GM12878 (cell line): ENCODE results near the gene AKAP12. TPM values are rescaled to one million over a fixed set of nuclear protein-coding genes. Genes with fewer than 3 reads are reported as not detected.
"Not testable (repeated sequence)": the region's sequence is repeated elsewhere in the genome, so short reads cannot be mapped to it uniquely, and the experiment has no call there.

Source experiments
- ATAC-seq: fragments of 200-7000 bp; cut with Tn5 transposase; 3 replicates; pipeline ENCODE4 v1.9.1; 2020; ENCODE audit warnings: mild to moderate bottlenecking, moderate library complexity
- BruUV-seq: library from RNA; stranded (reverse); fragments of 400-500 nt; replicated peaks from 2 replicates; lab custom pipeline; 2021; lab: Mats Ljungman, UMichigan
- CTCF ChIA-PET: fragments of 300-600 bp; sonication (Branson Sonifier 250); formaldehyde crosslinking; extraction: SDS; loops from one replicate; lab custom pipeline; 2021; ENCODE audit warnings: inconsistent platforms; lab: Yijun Ruan, JAX
- POLR2A ChIA-PET: fragments of 350-600 bp; formaldehyde crosslinking; extraction: SDS; loops from one replicate; lab custom pipeline; 2021; ENCODE audit warnings: inconsistent platforms; lab: Charles Lee
- RAD21 ChIA-PET: fragments of 300-600 bp; sonication (Branson Sonifier 250); formaldehyde crosslinking; loops from one replicate; lab custom pipeline; 2023; ENCODE audit warnings: antibody characterized with exemption; ENCODE audit not compliant: unreplicated experiment; lab: Charles Lee
- SMC1A ChIA-PET: fragments of 300-600 bp; sonication (Branson Sonifier 250); formaldehyde crosslinking; loops from one replicate; lab custom pipeline; 2023; ENCODE audit not compliant: unreplicated experiment, uncharacterized antibody; lab: Charles Lee
- DNase-seq: peaks from one replicate; pipeline ENCODE4 v3.0.0-alpha.2; 2011; ENCODE audit warnings: low read depth, low spot score
- FAIRE-seq: peaks from 3 replicates; lab custom pipeline; 2011; peaks lifted over from hg19 to GRCh38; lab: Jason Lieb, UNC
- H2AFZ ChIP-seq: 2 replicates; pipeline ENCODE4 v1.6.0; 2011; ENCODE audit warnings: low read depth, low read length, control low read depth; ENCODE audit not compliant: control insufficient read depth
- H3K27ac ChIP-seq: 2 replicates; pipeline ENCODE4 v1.5.1; 2011; ENCODE audit warnings: control low read depth; ENCODE audit not compliant: control insufficient read depth, insufficient read depth
- H3K27me3 ChIP-seq, 2 experiments: replicated peaks in 1 of 2; 2 replicates each; pipeline versions ENCODE4 v1.6.0 to v1.6.1; 2011; ENCODE audit warnings: low read length in 1 of 2; ENCODE audit not compliant: control insufficient read depth in 2 of 2, insufficient read depth in 2 of 2
- H3K36me3 ChIP-seq, 2 experiments: 2 replicates each; pipeline ENCODE4 v1.5.1; 2011; ENCODE audit warnings: low read length in 1 of 2; ENCODE audit not compliant: control insufficient read depth in 2 of 2, insufficient read depth in 2 of 2
- H3K4me1 ChIP-seq: 2 replicates; pipeline ENCODE4 v1.6.1; 2011; ENCODE audit warnings: mild to moderate bottlenecking, low read length, moderate library complexity, mixed read lengths; ENCODE audit not compliant: control insufficient read depth, insufficient read depth
- H3K4me2 ChIP-seq: 2 replicates; pipeline ENCODE4 v1.6.0; 2011; ENCODE audit warnings: control low read depth; ENCODE audit not compliant: control insufficient read depth, insufficient read depth
- H3K4me3 ChIP-seq: fragments of 200-600 bp; sonication (generic); 2 replicates; pipeline ENCODE4 v1.5.1; 2016
- H3K79me2 ChIP-seq: 2 replicates; pipeline ENCODE4 v1.6.0; 2011; ENCODE audit warnings: low read length; ENCODE audit not compliant: control insufficient read depth, insufficient read depth
- H3K9ac ChIP-seq: 2 replicates; pipeline ENCODE4 v1.8.0; 2011; ENCODE audit warnings: low read length, control low read depth, mixed read lengths; ENCODE audit not compliant: control insufficient read depth, insufficient read depth
- H3K9me3 ChIP-seq: replicated peaks from 3 replicates; pipeline ENCODE4 v1.5.1; 2011; ENCODE audit warnings: mild to moderate bottlenecking, low read length; ENCODE audit not compliant: control insufficient read depth, insufficient read depth
- H4K20me1 ChIP-seq: 2 replicates; pipeline ENCODE4 v1.6.0; 2011; ENCODE audit not compliant: control insufficient read depth, insufficient read depth
- HDGF ChIP-seq: fragments of 450-650 bp; IDR thresholded peaks from 2 replicates; pipeline ENCODE4 v1.6.1; 2016; ENCODE audit warnings: antibody characterized with exemption
- NR2C1 ChIP-seq: fragments of 450-650 bp; IDR thresholded peaks from 2 replicates; pipeline ENCODE4 v1.6.1; 2017; ENCODE audit warnings: antibody characterized with exemption, mild to moderate bottlenecking, moderate library complexity
- RELA ChIP-seq: fragments of 450-650 bp; IDR thresholded peaks from 2 replicates; pipeline ENCODE4 v1.8.0; 2014; ENCODE audit warnings: borderline replicate concordance; ENCODE audit not compliant: partially characterized antibody
- WGBS: methylation state at CpG from one replicate; pipeline ENCODE4 v1.1.6; 2016; ENCODE audit warnings: low lambda C conversion rate; ENCODE audit not compliant: insufficient replicate concordance, insufficient coverage; ENCODE audit errors: missing lambda C conversion rate; 5-methylcytosine and 5-hydroxymethylcytosine counted together
- in situ Hi-C: fragments of 300-500 bp; cut with MboI; formaldehyde crosslinking; loops from 9 replicates; pipeline ENCODE4 v1.14.3; 2018; ENCODE audit warnings: mixed read lengths
- intact Hi-C: fragments of 100-400 bp; cut with micrococcal nuclease; formaldehyde crosslinking; loops from one replicate; pipeline ENCODE4 v1.14.2; 2022; ENCODE audit not compliant: unreplicated experiment
- polyA plus RNA-seq, 11 experiments: library from polyadenylated mRNA; depleted of rRNA in 4 of 11; unstranded in 6 of 11; stranded (reverse) in 5 of 11; fragments of >200 nt; fragmentation: Nextera tagmentation in 4 of 11; fragmentation: Illumina TruSeq in 1 of 11; extraction: Ambion mirVana in 4 of 11; extraction: Trizol in 1 of 11; gene quantifications; 1 replicate in 1 of 11; 2 replicates in 10 of 11; pipeline versions ENCODE4 v1.2.1 to v1.2.3, GENCODE V29; 2011 to 2016; ENCODE audit warnings: inconsistent platforms in 2 of 11, missing spikeins in 2 of 11, low read depth in 1 of 11
- total RNA-seq, 4 experiments: library from RNA; depleted of rRNA in 3 of 4; stranded (reverse); fragments of >200 nt in 3 of 4; fragmentation: Illumina TruSeq in 1 of 4; extraction: Trizol in 1 of 4; gene quantifications; 2 replicates each; pipeline versions ENCODE4 v1.2.1 to v1.2.3, GENCODE V29; 2013 to 2021

The AKAP12 gene
- total and polyA plus RNA-seq, 10 of the 15 experiments (the other 5 are each of a cell fraction or from before 2014, with no cell fraction given): under 0.01 to 0.72 (median 0.06) TPM; not detected in 4

GRCh38 chr6:151341476-151342195 lies 101.9 kb downstream of the AKAP12 start (continued):
- TF ChIP-seq HDGF (no peak), NR2C1 (no peak), RELA (no peak)

GRCh38 chr6:151342750-151343149 lies 103.0 kb downstream of the AKAP12 start:
- H3K36me3 ChIP-seq, H3K79me2 ChIP-seq, H3K4me1 ChIP-seq, intact Hi-C loops, H3K9ac ChIP-seq, RAD21 ChIA-PET, H3K4me2 ChIP-seq, FAIRE-seq, H3K27me3 ChIP-seq, DNase-seq, in situ Hi-C loops, BruUV-seq, ATAC-seq, H3K9me3 ChIP-seq, H3K27ac ChIP-seq, H3K4me3 ChIP-seq, H4K20me1 ChIP-seq, H2AFZ ChIP-seq: not testable (repeated sequence)
- POLR2A ChIA-PET: interaction anchor here (0.6 kb wide), 1 partner anchor 132 kb away, joined by 3 read pairs; no protein-coding TSS in a partner anchor
- 64% methylated on average over 10 of the region's 10 CpGs for WGBS
- CTCF ChIA-PET: interaction anchor here (1.1 to 1.3 kb wide), 2 partner anchors 14 to 19 kb away, joined by 3 read pairs; no protein-coding TSS in a partner anchor
- SMC1A ChIA-PET: interaction anchor here (1.0 kb wide), 1 partner anchor 10 kb away, joined by 3 read pairs; no protein-coding TSS in a partner anchor
